ENCODE measurements around the gene SLC2A9. TPM values are rescaled to one million over a fixed set of nuclear protein-coding genes. Genes with fewer than 3 reads are reported as not detected.

SLC2A9 gene
- polyA plus RNA-seq, 1 donor from 2014 or later, result not detected

DNA sequence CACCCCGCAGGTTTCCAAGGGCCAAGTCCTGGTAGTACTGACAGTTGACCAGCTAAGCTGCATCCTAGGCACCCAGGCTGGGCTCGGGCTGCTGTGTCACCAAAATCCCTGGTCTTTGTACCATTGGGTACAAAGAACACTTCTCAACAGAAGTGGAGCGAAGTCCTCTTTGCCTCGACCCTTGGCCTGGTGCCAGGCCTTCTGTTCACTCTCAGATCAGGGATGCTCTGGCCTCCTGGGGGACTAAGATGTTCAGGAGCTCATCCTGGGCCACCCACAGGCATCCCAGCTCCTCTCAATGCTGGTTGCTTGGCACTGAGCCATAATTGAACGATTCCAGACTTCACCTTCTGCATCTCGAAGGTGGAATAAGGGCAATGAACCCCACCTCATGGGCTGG lies 13.8 kb upstream of the SLC2A9 start:
- no peaks in the 10 kb centered on the region for H3K9me3 ChIP-seq (ENCODE audit: low read length)
- no peak for TF ChIP-seq POLR2AphosphoS5 (IDR thresholded peaks at IDR 0.05)
- TF ChIP-seq, protein P1, sequence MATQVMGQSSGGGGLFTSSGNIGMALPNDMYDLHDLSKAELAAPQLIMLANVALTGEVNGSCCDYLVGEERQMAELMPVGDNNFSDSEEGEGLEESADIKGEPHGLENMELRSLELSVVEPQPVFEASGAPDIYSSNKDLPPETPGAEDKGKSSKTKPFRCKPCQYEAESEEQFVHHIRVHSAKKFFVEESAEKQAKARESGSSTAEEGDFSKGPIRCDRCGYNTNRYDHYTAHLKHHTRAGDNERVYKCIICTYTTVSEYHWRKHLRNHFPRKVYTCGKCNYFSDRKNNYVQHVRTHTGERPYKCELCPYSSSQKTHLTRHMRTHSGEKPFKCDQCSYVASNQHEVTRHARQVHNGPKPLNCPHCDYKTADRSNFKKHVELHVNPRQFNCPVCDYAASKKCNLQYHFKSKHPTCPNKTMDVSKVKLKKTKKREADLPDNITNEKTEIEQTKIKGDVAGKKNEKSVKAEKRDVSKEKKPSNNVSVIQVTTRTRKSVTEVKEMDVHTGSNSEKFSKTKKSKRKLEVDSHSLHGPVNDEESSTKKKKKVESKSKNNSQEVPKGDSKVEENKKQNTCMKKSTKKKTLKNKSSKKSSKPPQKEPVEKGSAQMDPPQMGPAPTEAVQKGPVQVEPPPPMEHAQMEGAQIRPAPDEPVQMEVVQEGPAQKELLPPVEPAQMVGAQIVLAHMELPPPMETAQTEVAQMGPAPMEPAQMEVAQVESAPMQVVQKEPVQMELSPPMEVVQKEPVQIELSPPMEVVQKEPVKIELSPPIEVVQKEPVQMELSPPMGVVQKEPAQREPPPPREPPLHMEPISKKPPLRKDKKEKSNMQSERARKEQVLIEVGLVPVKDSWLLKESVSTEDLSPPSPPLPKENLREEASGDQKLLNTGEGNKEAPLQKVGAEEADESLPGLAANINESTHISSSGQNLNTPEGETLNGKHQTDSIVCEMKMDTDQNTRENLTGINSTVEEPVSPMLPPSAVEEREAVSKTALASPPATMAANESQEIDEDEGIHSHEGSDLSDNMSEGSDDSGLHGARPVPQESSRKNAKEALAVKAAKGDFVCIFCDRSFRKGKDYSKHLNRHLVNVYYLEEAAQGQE (IDR thresholded peaks at IDR 0.05; ENCODE audit: borderline replicate concordance), result no peak
- TF ChIP-seq TAF1 (IDR thresholded peaks at IDR 0.05; ENCODE audit: low read depth), result no peak
- TF ChIP-seq EZH2 (IDR thresholded peaks at IDR 0.05; ENCODE audit: borderline replicate concordance, insufficient read depth, low read length, poor library complexity, severe bottlenecking), result no peak
- no peak for TF ChIP-seq RAD21 (conservative IDR thresholded peaks at IDR 0.05)
- no peak for TF ChIP-seq SMC3 (conservative IDR thresholded peaks at IDR 0.05; ENCODE audit: poor library complexity)
- no peak for TF ChIP-seq MXI1 (conservative IDR thresholded peaks at IDR 0.05; ENCODE audit: poor library complexity, severe bottlenecking)
- no peak for TF ChIP-seq EP300 (conservative IDR thresholded peaks at IDR 0.05; ENCODE audit: poor library complexity, severe bottlenecking)
- TF ChIP-seq, protein P2, sequence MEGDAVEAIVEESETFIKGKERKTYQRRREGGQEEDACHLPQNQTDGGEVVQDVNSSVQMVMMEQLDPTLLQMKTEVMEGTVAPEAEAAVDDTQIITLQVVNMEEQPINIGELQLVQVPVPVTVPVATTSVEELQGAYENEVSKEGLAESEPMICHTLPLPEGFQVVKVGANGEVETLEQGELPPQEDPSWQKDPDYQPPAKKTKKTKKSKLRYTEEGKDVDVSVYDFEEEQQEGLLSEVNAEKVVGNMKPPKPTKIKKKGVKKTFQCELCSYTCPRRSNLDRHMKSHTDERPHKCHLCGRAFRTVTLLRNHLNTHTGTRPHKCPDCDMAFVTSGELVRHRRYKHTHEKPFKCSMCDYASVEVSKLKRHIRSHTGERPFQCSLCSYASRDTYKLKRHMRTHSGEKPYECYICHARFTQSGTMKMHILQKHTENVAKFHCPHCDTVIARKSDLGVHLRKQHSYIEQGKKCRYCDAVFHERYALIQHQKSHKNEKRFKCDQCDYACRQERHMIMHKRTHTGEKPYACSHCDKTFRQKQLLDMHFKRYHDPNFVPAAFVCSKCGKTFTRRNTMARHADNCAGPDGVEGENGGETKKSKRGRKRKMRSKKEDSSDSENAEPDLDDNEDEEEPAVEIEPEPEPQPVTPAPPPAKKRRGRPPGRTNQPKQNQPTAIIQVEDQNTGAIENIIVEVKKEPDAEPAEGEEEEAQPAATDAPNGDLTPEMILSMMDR (IDR thresholded peaks at IDR 0.05; ENCODE audit: poor library complexity, severe bottlenecking), result no peak
- H4K20me1 ChIP-seq (ENCODE audit: insufficient read depth), result no peaks in the 10 kb centered on the region
- H3F3A ChIP-seq (ENCODE audit: insufficient read depth, low read length, poor library complexity, severe bottlenecking), result no peaks in the 10 kb centered on the region
- no peaks in the 10 kb centered on the region for H3K27me3 ChIP-seq (ENCODE audit: insufficient read depth, low read depth, low read length)
- no peaks in the 10 kb centered on the region for H3K36me3 ChIP-seq (ENCODE audit: insufficient read depth, low read length)
- H3K9me2 ChIP-seq (ENCODE audit: insufficient read depth, low read length), result no peaks in the 10 kb centered on the region
- no peak overlapping the region for H2AFZ ChIP-seq (ENCODE audit: low read depth, low read length)
- no peak overlapping the region for H3K4me3 ChIP-seq (ENCODE audit: low read length)
- no peaks in the 10 kb centered on the region for H3K79me2 ChIP-seq (replicated peaks; ENCODE audit: insufficient read depth, low read length)
- H3K4me2 ChIP-seq (ENCODE audit: low read length), result no peak overlapping the region
- no peak overlapping the region for H3K27ac ChIP-seq (ENCODE audit: low read length)
- no peak overlapping the region for H3K9ac ChIP-seq (ENCODE audit: low read length)

DNA sequence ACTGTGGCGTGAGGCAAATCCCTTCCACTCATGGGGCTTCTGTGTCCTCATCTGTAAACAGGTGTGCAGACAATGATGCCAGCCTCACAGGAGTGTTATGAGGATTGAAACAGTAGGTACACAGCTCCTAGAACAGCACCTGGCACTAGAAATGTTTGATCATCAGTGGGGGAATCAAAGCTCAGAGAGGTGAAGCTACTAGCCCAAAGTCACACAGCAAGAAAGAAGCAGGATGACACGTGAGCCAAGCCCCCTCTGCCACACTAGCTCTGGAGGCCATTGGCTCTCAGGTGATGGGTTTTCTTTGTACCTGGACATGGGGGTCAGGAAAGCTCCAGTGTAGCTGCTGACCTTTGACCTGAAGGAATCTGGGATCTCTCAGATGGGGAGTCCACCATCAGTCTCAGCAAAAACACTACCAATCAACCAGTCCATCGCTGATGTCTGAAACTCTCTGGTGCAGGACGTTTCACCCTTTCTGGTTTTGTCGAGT lies 13.4 kb upstream of the SLC2A9 start:
- Histone ChIP-seq H2AFZ (ENCODE audit: low read depth, low read length) (no peak overlapping the region), H3K27ac (ENCODE audit: low read length) (no peak overlapping the region), H3K79me2 (replicated peaks; ENCODE audit: insufficient read depth, low read length) (no peaks in the 10 kb centered on the region), H3K4me3 (ENCODE audit: low read length) (no peak overlapping the region), H4K20me1 (ENCODE audit: insufficient read depth) (no peaks in the 10 kb centered on the region), H3K9me3 (ENCODE audit: low read length) (no peaks in the 10 kb centered on the region), H3F3A (ENCODE audit: insufficient read depth, low read length, poor library complexity, severe bottlenecking) (no peaks in the 10 kb centered on the region), H3K4me2 (ENCODE audit: low read length) (no peak overlapping the region), H3K9ac (ENCODE audit: low read length) (no peak overlapping the region), H3K9me2 (ENCODE audit: insufficient read depth, low read length) (no peaks in the 10 kb centered on the region), H3K27me3 (ENCODE audit: insufficient read depth, low read depth, low read length) (no peaks in the 10 kb centered on the region), H3K36me3 (ENCODE audit: insufficient read depth, low read length) (no peaks in the 10 kb centered on the region)
- TF ChIP-seq, protein P2 (IDR thresholded peaks at IDR 0.05; ENCODE audit: poor library complexity, severe bottlenecking), result no peak
- TF ChIP-seq MXI1 (conservative IDR thresholded peaks at IDR 0.05; ENCODE audit: poor library complexity, severe bottlenecking) (no peak), EP300 (conservative IDR thresholded peaks at IDR 0.05; ENCODE audit: poor library complexity, severe bottlenecking) (no peak)
